Measurements from ENCODE around the gene QPCT. TPM values are rescaled to one million over a fixed set of nuclear protein-coding genes. Genes with fewer than 3 reads are reported as not detected.

The QPCT gene
- total RNA-seq, 1 experiment from 2014 or later = 4.2 TPM

DNA sequence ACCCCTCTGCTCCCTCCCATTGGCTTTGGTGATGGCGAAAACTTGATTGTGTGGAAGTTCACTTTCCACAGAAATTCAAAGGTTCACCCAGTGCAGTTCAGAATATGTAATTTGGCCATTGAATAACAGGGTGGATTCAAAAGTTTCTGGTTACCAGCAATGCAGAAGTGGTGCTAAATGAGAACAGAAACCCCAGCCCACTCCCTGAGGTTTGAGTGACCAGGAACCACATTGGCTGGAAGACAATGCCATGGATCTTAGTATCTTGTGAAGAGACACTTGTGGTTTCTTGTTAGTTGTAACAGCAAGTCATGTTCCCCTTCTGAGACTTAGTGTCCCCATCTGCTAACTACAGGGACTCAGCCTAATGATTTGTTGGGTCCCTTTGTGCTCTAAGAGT lies 49.8 kb downstream of the QPCT start:
- ChIA-PET CTCF (no interaction called here), POLR2A (ENCODE audit: low non-redundant PET) (no interaction called here)
- Histone ChIP-seq H3K27ac (ENCODE audit: low read depth, low read length, poor library complexity, severe bottlenecking) (no peak overlapping the region), H3K36me3 (ENCODE audit: insufficient read depth, low read length, poor library complexity, severe bottlenecking) (no peaks in the 10 kb centered on the region), H3K4me1 (ENCODE audit: insufficient read depth, low read length, poor library complexity, severe bottlenecking) (peaks cover 6% of the 10 kb centered on the region), H3K4me3 (ENCODE audit: low read depth, low read length, poor library complexity, severe bottlenecking) (no peak overlapping the region), H3K9me3 (ENCODE audit: low read depth, low read length, poor library complexity, severe bottlenecking) (no peaks in the 10 kb centered on the region), H3K27me3 (replicated peaks; ENCODE audit: insufficient read depth, low read depth, low read length, poor library complexity) (no peaks in the 10 kb centered on the region)
- DNase-seq (ENCODE audit: low spot score) = no peak
- TF ChIP-seq CTCF (conservative IDR thresholded peaks at IDR 0.05; ENCODE audit: low read depth, low read length) (no peak), EZH2 (IDR thresholded peaks at IDR 0.05; ENCODE audit: borderline replicate concordance, low read depth, low read length, poor library complexity, severe bottlenecking) (no peak)
- no TSS peak for BruUV-seq (replicated peaks)
- intact Hi-C loops (cut with micrococcal nuclease; ENCODE audit: unreplicated experiment) = loop anchor here (5.0 to 10.0 kb wide), 2 partner anchors 227 to 881 kb away; no protein-coding TSS in a partner anchor

- Histone ChIP-seq H3K36me3 (ENCODE audit: insufficient read depth, low read length, poor library complexity, severe bottlenecking) (no peaks in the 10 kb centered on the region), H3K9me3 (ENCODE audit: low read depth, low read length, poor library complexity, severe bottlenecking) (no peaks in the 10 kb centered on the region), H3K27ac (ENCODE audit: low read depth, low read length, poor library complexity, severe bottlenecking) (no peak overlapping the region), H3K4me1 (ENCODE audit: insufficient read depth, low read length, poor library complexity, severe bottlenecking) (peaks cover 2% of the 10 kb centered on the region), H3K27me3 (replicated peaks; ENCODE audit: insufficient read depth, low read depth, low read length, poor library complexity) (no peaks in the 10 kb centered on the region), H3K4me3 (ENCODE audit: low read depth, low read length, poor library complexity, severe bottlenecking) (no peak overlapping the region)
- no peak for DNase-seq (ENCODE audit: low spot score)
- ChIA-PET POLR2A (ENCODE audit: low non-redundant PET) (no interaction called here), CTCF (interaction anchor here (1.4 to 3.9 kb wide), 3 partner anchors 437 to 879 kb away, joined by 3 to 46 read pairs (median 22); no protein-coding TSS in a partner anchor)
- intact Hi-C loops (cut with micrococcal nuclease; ENCODE audit: unreplicated experiment) = loop anchor here (5.0 to 10.0 kb wide), 3 partner anchors 228 to 880 kb away; no protein-coding TSS in a partner anchor
- BruUV-seq (replicated peaks) = no TSS peak
- TF ChIP-seq CTCF (conservative IDR thresholded peaks at IDR 0.05; ENCODE audit: low read depth, low read length) (no peak), EZH2 (IDR thresholded peaks at IDR 0.05; ENCODE audit: borderline replicate concordance, low read depth, low read length, poor library complexity, severe bottlenecking) (no peak)
Measured at GRCh38 chr2:37394796-37395555, 50.5 kb downstream of the QPCT start.

DNA sequence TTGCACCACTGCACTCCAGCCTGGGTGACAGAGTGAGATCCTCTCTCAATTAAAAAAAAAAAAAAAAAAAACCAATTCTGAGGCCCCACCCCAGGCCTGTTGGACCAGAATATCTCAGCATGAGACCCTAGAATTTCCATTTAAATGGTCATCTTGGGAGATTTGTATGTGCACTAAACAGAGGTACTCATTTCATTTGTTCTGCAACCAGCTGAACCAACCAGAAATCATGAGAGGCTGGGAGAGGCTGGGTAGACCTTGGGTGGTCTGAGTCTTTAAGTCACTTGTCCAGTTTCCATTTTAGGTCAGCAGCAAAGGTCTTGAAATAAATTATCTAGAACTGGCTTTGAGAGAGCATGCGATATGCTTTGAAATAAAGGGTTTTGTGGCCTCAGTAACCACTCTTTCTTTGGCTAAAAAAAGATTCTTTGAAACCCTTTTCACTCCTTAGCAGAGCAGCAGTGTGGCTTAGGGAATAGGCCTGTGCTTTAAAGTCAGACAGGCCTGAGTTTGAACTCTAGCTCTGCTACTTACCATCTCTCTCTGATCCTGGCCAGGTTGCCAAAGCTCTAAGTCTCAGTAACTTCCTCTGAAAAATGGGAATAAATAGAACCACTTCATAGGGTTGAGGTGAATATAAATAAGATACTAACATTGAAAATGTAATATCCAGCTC lies 52.6 kb downstream of the QPCT start:
- no peaks in the 10 kb centered on the region for H3K4me1 ChIP-seq (ENCODE audit: insufficient read depth, low read length, poor library complexity, severe bottlenecking)
- H3K9me3 ChIP-seq (ENCODE audit: low read depth, low read length, poor library complexity, severe bottlenecking) = no peaks in the 10 kb centered on the region
- intact Hi-C loops (cut with micrococcal nuclease; ENCODE audit: unreplicated experiment) = loop anchor here (1.0 to 10.0 kb wide), 3 partner anchors 435 to 878 kb away; no protein-coding TSS in a partner anchor
- TF ChIP-seq EZH2 (IDR thresholded peaks at IDR 0.05; ENCODE audit: borderline replicate concordance, low read depth, low read length, poor library complexity, severe bottlenecking) = no peak
- no peak for TF ChIP-seq CTCF (conservative IDR thresholded peaks at IDR 0.05; ENCODE audit: low read depth, low read length)
- H3K27me3 ChIP-seq (replicated peaks; ENCODE audit: insufficient read depth, low read depth, low read length, poor library complexity) = no peaks in the 10 kb centered on the region
- DNase-seq (ENCODE audit: low spot score) = no peak
- no peaks in the 10 kb centered on the region for H3K36me3 ChIP-seq (ENCODE audit: insufficient read depth, low read length, poor library complexity, severe bottlenecking)
- BruUV-seq (replicated peaks) = no TSS peak
- H3K4me3 ChIP-seq (ENCODE audit: low read depth, low read length, poor library complexity, severe bottlenecking) = no peak overlapping the region
- ChIA-PET POLR2A (ENCODE audit: low non-redundant PET) (no interaction called here), CTCF (interaction anchor here (2.3 to 3.9 kb wide), 2 partner anchors 435 to 481 kb away, joined by 22 to 46 read pairs; no protein-coding TSS in a partner anchor)
- H3K27ac ChIP-seq (ENCODE audit: low read depth, low read length, poor library complexity, severe bottlenecking) = no peak overlapping the region

Data from A673 (cell line).